GM12878 (cell line): ENCODE measurements around the gene AOPEP. TPM values are rescaled to one million over a fixed set of nuclear protein-coding genes. Genes with fewer than 3 reads are reported as not detected.

Experiments used
- ATAC-seq: fragments of 200-7000 bp; cut with Tn5 transposase; 3 replicates; pipeline ENCODE4 v1.9.1; 2020; ENCODE audit warnings: mild to moderate bottlenecking, moderate library complexity
- BruUV-seq: library from RNA; stranded (reverse); fragments of 400-500 nt; replicated peaks from 2 replicates; lab custom pipeline; 2021; lab: Mats Ljungman, UMichigan
- CTCF ChIA-PET: fragments of 300-600 bp; sonication (Branson Sonifier 250); formaldehyde crosslinking; extraction: SDS; loops from one replicate; lab custom pipeline; 2021; ENCODE audit warnings: inconsistent platforms; lab: Yijun Ruan, JAX
- POLR2A ChIA-PET: fragments of 350-600 bp; formaldehyde crosslinking; extraction: SDS; loops from one replicate; lab custom pipeline; 2021; ENCODE audit warnings: inconsistent platforms; lab: Charles Lee
- RAD21 ChIA-PET: fragments of 300-600 bp; sonication (Branson Sonifier 250); formaldehyde crosslinking; loops from one replicate; lab custom pipeline; 2023; ENCODE audit warnings: antibody characterized with exemption; ENCODE audit not compliant: unreplicated experiment; lab: Charles Lee
- SMC1A ChIA-PET: fragments of 300-600 bp; sonication (Branson Sonifier 250); formaldehyde crosslinking; loops from one replicate; lab custom pipeline; 2023; ENCODE audit not compliant: unreplicated experiment, uncharacterized antibody; lab: Charles Lee
- DNase-seq: peaks from one replicate; pipeline ENCODE4 v3.0.0-alpha.2; 2011; ENCODE audit warnings: low read depth, low spot score
- FAIRE-seq: peaks from 3 replicates; lab custom pipeline; 2011; peaks lifted over from hg19 to GRCh38; lab: Jason Lieb, UNC
- H2AFZ ChIP-seq: 2 replicates; pipeline ENCODE4 v1.6.0; 2011; ENCODE audit warnings: low read depth, low read length, control low read depth; ENCODE audit not compliant: control insufficient read depth
- H3K27ac ChIP-seq: 2 replicates; pipeline ENCODE4 v1.5.1; 2011; ENCODE audit warnings: control low read depth; ENCODE audit not compliant: control insufficient read depth, insufficient read depth
- H3K27me3 ChIP-seq, 2 experiments: replicated peaks in 1 of 2; 2 replicates each; pipeline versions ENCODE4 v1.6.0 to v1.6.1; 2011; ENCODE audit warnings: low read length in 1 of 2; ENCODE audit not compliant: control insufficient read depth in 2 of 2, insufficient read depth in 2 of 2
- H3K36me3 ChIP-seq, 2 experiments: 2 replicates each; pipeline ENCODE4 v1.5.1; 2011; ENCODE audit warnings: low read length in 1 of 2; ENCODE audit not compliant: control insufficient read depth in 2 of 2, insufficient read depth in 2 of 2
- H3K4me1 ChIP-seq: 2 replicates; pipeline ENCODE4 v1.6.1; 2011; ENCODE audit warnings: mild to moderate bottlenecking, low read length, moderate library complexity, mixed read lengths; ENCODE audit not compliant: control insufficient read depth, insufficient read depth
- H3K4me2 ChIP-seq: 2 replicates; pipeline ENCODE4 v1.6.0; 2011; ENCODE audit warnings: control low read depth; ENCODE audit not compliant: control insufficient read depth, insufficient read depth
- H3K4me3 ChIP-seq: fragments of 200-600 bp; sonication (generic); 2 replicates; pipeline ENCODE4 v1.5.1; 2016
- H3K79me2 ChIP-seq: 2 replicates; pipeline ENCODE4 v1.6.0; 2011; ENCODE audit warnings: low read length; ENCODE audit not compliant: control insufficient read depth, insufficient read depth
- H3K9ac ChIP-seq: 2 replicates; pipeline ENCODE4 v1.8.0; 2011; ENCODE audit warnings: low read length, control low read depth, mixed read lengths; ENCODE audit not compliant: control insufficient read depth, insufficient read depth
- H3K9me3 ChIP-seq: replicated peaks from 3 replicates; pipeline ENCODE4 v1.5.1; 2011; ENCODE audit warnings: mild to moderate bottlenecking, low read length; ENCODE audit not compliant: control insufficient read depth, insufficient read depth
- H4K20me1 ChIP-seq: 2 replicates; pipeline ENCODE4 v1.6.0; 2011; ENCODE audit not compliant: control insufficient read depth, insufficient read depth
- ATF3 ChIP-seq: IDR thresholded peaks from 2 replicates; pipeline ENCODE4 v1.6.1; 2011; ENCODE audit warnings: low read depth, mild to moderate bottlenecking, low read length, moderate library complexity, borderline replicate concordance; ENCODE audit errors: extremely low read depth
- CHD2 ChIP-seq: IDR thresholded peaks from 2 replicates; pipeline ENCODE4 v1.6.1; 2011; ENCODE audit warnings: low read depth, low read length, improper control_type of control experiment, borderline replicate concordance
- ELK1 ChIP-seq: IDR thresholded peaks from 2 replicates; pipeline ENCODE4 v1.6.1; 2012; ENCODE audit warnings: low read depth, low read length, improper control_type of control experiment
- ESRRA ChIP-seq: IDR thresholded peaks from 2 replicates; pipeline ENCODE4 v1.6.1; 2012; ENCODE audit warnings: mild to moderate bottlenecking, low read length, improper control_type of control experiment
- MEF2B ChIP-seq: fragments of 450-650 bp; IDR thresholded peaks from 2 replicates; pipeline ENCODE4 v1.6.1; 2018; ENCODE audit warnings: mild to moderate bottlenecking, moderate library complexity; ENCODE audit not compliant: partially characterized antibody, poor library complexity, severe bottlenecking
- MXI1 ChIP-seq: fragments of 150-350 bp; IDR thresholded peaks from 2 replicates; pipeline ENCODE4 v1.6.1; 2011; ENCODE audit warnings: low read depth, mild to moderate bottlenecking, inconsistent platforms, low read length, improper control_type of control experiment
- SUZ12 ChIP-seq: fragments of 200-600 bp; sonication (generic); IDR thresholded peaks from one replicate; pipeline ENCODE4 v1.6.1; 2018; ENCODE audit warnings: antibody characterized with exemption, mild to moderate bottlenecking; ENCODE audit not compliant: unreplicated experiment
- TARDBP ChIP-seq: IDR thresholded peaks from 2 replicates; pipeline ENCODE4 v1.6.1; 2016; ENCODE audit warnings: borderline replicate concordance
- YBX1 ChIP-seq: fragments of 450-650 bp; IDR thresholded peaks from 2 replicates; pipeline ENCODE4 v1.6.1; 2016; ENCODE audit warnings: antibody characterized with exemption
- WGBS: methylation state at CpG from one replicate; pipeline ENCODE4 v1.1.6; 2016; ENCODE audit warnings: low lambda C conversion rate; ENCODE audit not compliant: insufficient replicate concordance, insufficient coverage; ENCODE audit errors: missing lambda C conversion rate; 5-methylcytosine and 5-hydroxymethylcytosine counted together
- in situ Hi-C: fragments of 300-500 bp; cut with MboI; formaldehyde crosslinking; loops from 9 replicates; pipeline ENCODE4 v1.14.3; 2018; ENCODE audit warnings: mixed read lengths
- intact Hi-C: fragments of 100-400 bp; cut with micrococcal nuclease; formaldehyde crosslinking; loops from one replicate; pipeline ENCODE4 v1.14.2; 2022; ENCODE audit not compliant: unreplicated experiment
- polyA plus RNA-seq, 11 experiments: library from polyadenylated mRNA; depleted of rRNA in 4 of 11; unstranded in 6 of 11; stranded (reverse) in 5 of 11; fragments of >200 nt; fragmentation: Nextera tagmentation in 4 of 11; fragmentation: Illumina TruSeq in 1 of 11; extraction: Ambion mirVana in 4 of 11; extraction: Trizol in 1 of 11; gene quantifications; 1 replicate in 1 of 11; 2 replicates in 10 of 11; pipeline versions ENCODE4 v1.2.1 to v1.2.3, GENCODE V29; 2011 to 2016; ENCODE audit warnings: inconsistent platforms in 2 of 11, missing spikeins in 2 of 11, low read depth in 1 of 11
- total RNA-seq, 4 experiments: library from RNA; depleted of rRNA in 3 of 4; stranded (reverse); fragments of >200 nt in 3 of 4; fragmentation: Illumina TruSeq in 1 of 4; extraction: Trizol in 1 of 4; gene quantifications; 2 replicates each; pipeline versions ENCODE4 v1.2.1 to v1.2.3, GENCODE V29; 2013 to 2021

Gene AOPEP
- total and polyA plus RNA-seq, 10 of the 15 experiments (the other 5 are each of a cell fraction or from before 2014, with no cell fraction given), result 2.3 to 16.9 (median 10.1) TPM

- TF ChIP-seq ELK1, result no peak
- TF ChIP-seq ATF3, result no peak
- no peak for TF ChIP-seq SUZ12
- no peak for TF ChIP-seq CHD2
- TF ChIP-seq MEF2B, result no peak
- TF ChIP-seq MXI1, result no peak
- no peak for TF ChIP-seq YBX1
- no peak for TF ChIP-seq ESRRA
- no peak for TF ChIP-seq TARDBP
- H3K79me2 ChIP-seq, result no peaks in the 10 kb centered on the region
- H2AFZ ChIP-seq, result no peak overlapping the region
- ChIA-PET RAD21 (interaction anchor here (0.8 kb wide), 1 partner anchor 341 kb away, joined by 3 read pairs; no protein-coding TSS in a partner anchor), SMC1A (interaction anchor here (1.1 to 1.6 kb wide), 3 partner anchors 10 to 55 kb away, joined by 3 to 6 read pairs (median 4); no protein-coding TSS in a partner anchor), POLR2A (no interaction called here), CTCF (interaction anchor here (0.8 kb wide), 1 partner anchor 10 kb away, joined by 3 read pairs; no protein-coding TSS in a partner anchor)
- no peaks in the 10 kb centered on the region for H3K36me3 ChIP-seq
- H3K9me3 ChIP-seq, result no peaks in the 10 kb centered on the region
- no peak for ATAC-seq
- intact Hi-C loops (no loop called here), in situ Hi-C loops (no loop called here)
- no peak for DNase-seq
- no peak overlapping the region for H3K27ac ChIP-seq
- no peak overlapping the region for H3K4me2 ChIP-seq
- no peak overlapping the region for H3K9ac ChIP-seq
- no peak overlapping the region for H3K4me3 ChIP-seq
- no peaks in the 10 kb centered on the region for H3K27me3 ChIP-seq
- WGBS, result 83% methylated on average over 7 of the region's 7 CpGs
- no peaks in the 10 kb centered on the region for H4K20me1 ChIP-seq
- BruUV-seq, result no TSS peak
- peaks cover 11% of the 10 kb centered on the region for H3K4me1 ChIP-seq
- FAIRE-seq, result no peak
These were observed 91.0 kb downstream of the AOPEP start for GRCh38 chr9:94817291-94818177.
